EH (cell line): ENCODE data around the gene ARHGEF1.
"Not testable (repeated sequence)": the region's sequence is repeated elsewhere in the genome, so short reads cannot be mapped to it uniquely, and the experiment has no call there.

Source experiments
- DNase-seq: peaks from one replicate; pipeline ENCODE4 v3.0.0-alpha.2; 2015; ENCODE audit warnings: low read depth

Gene ARHGEF1

GRCh38 chr19:41932720-41933332 is 49.8 kb downstream of the ARHGEF1 start:
- no peak for DNase-seq

GRCh38 chr19:41933693-41934426 is 50.9 kb downstream of the ARHGEF1 start:
- no peak for DNase-seq

DNA sequence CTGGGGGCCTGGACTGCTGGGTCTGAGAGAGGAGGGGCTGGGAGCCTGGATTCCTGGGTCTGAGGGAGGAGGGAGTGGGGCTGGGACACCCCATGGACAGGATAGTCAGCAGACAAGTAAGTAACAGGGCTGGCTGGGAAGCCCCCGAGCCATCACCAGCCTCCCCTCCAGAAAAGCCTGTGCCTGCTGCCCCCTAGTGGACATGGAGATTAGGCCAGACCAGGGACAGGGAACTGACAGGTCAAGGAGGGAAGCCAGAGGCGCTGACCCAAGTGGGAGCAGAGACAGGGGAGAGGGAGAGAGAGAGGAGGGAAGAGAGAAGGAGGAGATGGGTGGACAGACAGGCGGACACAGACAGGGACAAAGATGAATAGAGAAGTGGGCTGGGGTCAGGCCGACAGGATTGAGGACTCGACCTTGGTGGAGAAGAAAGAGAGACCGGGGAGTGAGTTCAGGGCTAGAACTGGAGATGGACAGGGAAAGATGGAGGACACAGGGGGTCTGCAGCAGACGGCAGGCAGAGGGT is 51.9 kb downstream of the ARHGEF1 start:
- DNase-seq = peak; percentile 59

- DNase-seq = no peak
These were observed 52.9 kb downstream of the ARHGEF1 start for GRCh38 chr19:41935760-41936415.

DNA sequence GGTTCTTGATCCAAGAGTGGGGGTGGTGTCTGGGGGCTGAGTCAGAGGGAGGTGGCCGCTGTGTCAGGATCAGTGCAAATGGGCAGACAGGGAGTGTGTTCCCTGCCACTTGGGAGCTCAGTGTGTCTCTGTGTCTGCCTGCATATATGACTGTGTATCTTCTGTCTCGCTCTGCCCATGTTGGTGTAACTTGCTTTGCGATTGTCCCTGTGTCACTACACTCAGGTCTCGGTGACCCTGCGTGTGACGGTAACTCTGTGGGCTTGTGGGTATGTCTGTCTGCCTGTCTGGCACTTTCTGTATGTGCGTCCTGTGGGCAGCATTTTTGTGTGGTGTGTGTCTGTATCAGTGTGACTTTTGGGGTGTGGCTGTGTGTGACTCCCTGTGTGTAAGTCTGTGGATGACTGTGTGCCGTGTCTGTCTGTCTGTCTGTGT is 53.4 kb downstream of the ARHGEF1 start:
- no peak for DNase-seq

DNA sequence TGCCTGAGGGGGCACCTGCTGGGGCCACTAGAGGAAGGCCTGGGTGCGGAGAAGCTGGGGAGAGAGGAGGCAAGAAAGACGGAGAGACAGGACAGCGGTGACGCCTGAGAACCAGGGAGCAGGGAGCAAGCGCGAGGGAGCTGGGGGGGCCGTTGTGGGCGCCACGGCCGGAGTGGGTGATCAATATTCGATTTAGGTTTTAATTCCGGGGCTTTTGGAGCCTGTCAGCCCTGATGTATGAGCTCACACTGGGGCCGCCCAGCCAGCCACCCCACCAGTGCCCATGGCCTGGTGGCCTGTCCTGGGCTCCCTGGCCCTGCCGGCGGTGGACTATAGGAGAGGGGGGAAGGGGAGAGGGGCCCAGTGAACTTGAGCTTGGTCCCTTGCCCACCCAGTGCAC is 54.0 kb downstream of the ARHGEF1 start:
- DNase-seq = no peak

DNA sequence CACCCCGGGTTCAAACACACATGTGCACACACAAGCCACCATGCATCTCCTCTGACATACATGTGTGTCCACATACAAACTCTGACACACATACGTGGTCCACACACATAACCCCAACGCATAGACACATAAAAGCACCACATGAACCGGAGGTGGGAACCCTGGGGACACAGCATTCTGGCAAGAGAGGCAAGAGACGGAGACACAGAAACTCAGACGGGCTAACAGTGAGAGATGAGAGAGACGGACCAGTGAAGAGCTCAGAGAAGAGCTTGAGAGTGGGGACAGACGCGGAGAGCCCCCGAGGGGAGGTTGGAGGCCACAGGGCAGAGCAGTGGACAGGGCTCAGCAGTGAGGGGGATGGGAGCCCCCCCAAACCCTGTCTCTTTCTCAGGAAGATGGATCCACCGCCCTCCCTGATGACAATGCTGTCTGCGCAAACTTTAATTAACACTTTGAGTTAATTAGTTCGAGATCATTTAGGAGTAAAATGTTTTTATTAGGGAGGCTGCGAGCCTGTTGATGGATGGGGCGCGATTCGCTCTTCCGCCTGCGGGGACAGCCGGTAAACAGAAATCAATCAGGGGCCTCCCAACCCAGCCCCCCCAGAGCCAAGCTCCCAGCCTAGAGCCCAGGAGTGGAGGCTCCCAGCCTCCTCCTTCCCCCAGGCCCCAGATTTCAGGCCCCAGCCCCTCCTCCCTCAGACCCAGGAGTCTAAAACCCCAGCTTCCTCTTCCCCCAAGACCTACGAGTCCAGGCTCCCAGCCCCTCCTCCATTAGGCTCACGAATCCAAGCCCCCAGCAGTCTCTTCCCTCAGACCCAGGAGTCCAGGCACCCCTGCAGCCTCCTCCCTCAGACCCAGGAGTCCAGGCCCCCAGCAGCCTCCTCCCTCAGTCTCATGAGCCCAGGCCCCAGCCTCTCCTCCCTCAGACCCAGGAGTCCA is 54.8 kb downstream of the ARHGEF1 start:
- no peak for DNase-seq

- DNase-seq = not testable (repeated sequence)
These were observed 56.2 kb downstream of the ARHGEF1 start for GRCh38 chr19:41939209-41939608.

DNA sequence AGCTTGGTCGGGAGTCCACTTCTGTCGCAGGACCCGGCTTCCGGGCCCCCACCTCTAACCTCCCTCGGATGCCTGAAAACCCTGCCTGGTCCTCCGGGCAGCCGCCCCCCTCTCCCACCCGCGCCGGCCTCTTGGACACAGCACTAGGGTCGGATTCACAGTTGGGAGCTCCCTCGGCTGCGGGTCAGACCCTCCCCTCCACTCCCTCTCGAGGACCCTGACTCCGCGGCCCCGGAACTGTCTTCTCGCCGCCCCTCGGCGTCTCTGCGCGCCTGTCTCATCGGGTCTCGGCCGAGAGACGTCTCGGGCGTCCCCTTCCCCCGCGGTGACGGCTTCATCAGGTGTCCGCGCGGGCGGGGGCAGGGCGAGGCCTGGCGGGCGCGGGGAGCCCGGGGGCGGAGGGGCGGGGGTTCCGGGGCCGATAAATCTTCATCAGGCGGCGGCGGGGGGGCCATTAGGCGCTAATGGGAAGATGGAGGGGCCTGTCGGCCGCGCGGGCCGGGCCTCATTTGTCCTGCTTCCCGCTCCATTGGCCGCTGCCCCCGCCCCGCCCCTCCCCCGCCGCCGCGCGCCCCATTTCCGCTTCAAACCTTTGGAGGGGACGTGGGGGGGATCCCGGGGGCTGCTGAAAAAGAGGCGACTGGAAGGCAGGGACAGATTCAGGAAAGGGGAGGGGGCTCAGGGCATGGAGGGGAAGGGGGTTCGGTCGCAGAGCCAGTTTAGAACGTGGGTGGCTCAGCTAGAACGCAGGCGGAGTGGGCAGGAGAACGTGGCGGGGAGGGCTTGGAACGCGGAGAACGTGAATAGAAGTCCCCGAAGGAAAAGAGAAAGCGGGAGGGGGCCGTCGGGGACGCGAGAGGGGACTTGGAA is 57.1 kb downstream of the ARHGEF1 start:
- peak; percentile 29 for DNase-seq

GRCh38 chr19:41940731-41941409 is 57.9 kb downstream of the ARHGEF1 start:
- no peak for DNase-seq

DNA sequence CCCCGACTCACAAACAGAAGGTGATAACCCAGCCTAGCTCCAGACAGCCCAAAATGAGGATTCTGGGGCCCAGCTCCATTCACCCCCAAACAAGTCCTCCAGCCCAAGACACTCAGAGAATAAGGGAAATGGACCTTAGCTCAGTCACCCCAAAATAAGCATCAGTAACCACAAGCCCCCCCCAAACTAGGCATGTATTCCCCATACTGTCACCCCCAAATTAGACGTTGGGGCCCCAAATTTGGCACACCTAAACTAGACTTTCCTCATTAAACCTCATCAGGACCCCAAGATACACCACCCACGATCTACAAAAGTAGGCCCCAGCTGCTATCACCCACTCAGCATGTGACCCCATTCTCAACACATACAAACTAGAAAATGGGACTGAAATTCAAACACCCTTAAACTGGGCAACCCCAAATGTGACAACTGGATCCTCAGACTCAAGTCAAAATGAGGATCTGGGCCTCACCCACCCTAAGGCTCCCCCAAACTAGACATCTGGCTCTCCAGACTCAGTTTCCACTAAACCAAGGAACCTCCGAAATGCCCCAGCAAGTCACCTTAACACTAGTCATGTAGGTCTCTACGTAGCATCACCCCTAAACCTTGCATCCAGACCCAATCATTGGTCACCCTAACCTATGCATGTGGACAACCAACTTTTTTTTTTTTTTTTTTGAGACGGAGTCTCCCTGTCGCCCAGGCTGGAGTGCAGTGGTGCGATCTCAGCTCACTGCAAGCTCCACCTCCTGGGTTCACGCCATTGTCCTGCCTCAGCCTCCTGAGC is 58.6 kb downstream of the ARHGEF1 start:
- no peak for DNase-seq

- DNase-seq = no peak
These were observed 61.4 kb downstream of the ARHGEF1 start for GRCh38 chr19:41944336-41944735.

GRCh38 chr19:41945135-41945766 is 62.3 kb downstream of the ARHGEF1 start:
- DNase-seq = no peak

- DNase-seq = no peak
These were observed 64.1 kb downstream of the ARHGEF1 start for GRCh38 chr19:41947091-41947490.

DNA sequence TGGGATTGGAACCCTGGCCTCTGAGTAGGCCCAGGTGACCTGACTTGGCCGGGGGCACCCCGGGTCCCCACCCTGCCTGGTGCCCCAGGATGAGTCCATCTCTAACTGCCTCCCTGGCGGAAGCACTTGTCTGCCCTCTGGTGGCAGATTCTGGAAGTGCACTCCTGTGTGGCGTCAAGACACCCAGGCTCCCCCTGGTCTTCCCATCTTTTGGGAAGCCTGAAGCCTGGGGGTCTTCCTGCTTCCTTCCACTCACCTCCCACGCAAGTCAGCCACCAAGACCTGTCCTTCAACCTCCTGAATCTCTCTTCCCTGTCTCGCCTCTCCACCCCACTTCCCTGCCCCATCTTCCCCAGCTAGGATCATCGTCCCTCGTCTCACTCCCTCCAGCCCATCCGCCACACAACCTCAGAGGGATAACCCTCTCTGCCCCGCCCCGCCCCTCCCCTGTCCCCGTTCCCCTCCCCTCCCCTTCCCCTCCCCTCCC is 68.7 kb downstream of the ARHGEF1 start:
- peak; percentile 73 for DNase-seq

- DNase-seq = no peak
These were observed 72.5 kb downstream of the ARHGEF1 start for GRCh38 chr19:41955521-41955920.

DNA sequence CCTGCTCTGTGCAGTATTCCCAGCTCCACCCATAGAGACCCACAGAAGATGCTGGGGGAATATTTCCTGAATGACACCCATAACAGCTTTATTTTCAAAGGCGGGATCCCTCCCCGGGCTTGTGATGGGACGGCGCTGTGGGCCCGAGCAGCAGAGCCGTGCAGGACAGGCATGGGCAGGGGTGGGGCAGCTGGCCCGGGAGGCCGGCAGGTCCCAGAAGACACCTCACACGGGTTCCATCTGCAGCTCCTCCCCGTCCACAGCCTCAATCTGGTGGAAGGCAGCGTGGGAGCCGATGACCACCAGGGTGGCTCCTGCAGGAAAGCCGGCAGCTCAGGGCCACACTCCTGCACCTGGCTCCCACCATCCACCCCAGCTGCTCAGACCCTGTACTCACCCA is 73.6 kb downstream of the ARHGEF1 start:
- no peak for DNase-seq
